IMR-90 (cell line): ENCODE measurements around the gene KIF20B. TPM values are rescaled to one million over a fixed set of nuclear protein-coding genes. Genes with fewer than 3 reads are reported as not detected.

Experiments
- ATAC-seq: fragments of 200-7000 bp; cut with Tn5 transposase; 2 replicates; pipeline ENCODE4 v1.9.1; 2020; ENCODE audit warnings: low read depth, mild to moderate bottlenecking, moderate library complexity
- BruUV-seq: library from RNA; stranded (reverse); fragments of 400-500 nt; replicated peaks from 2 replicates; lab custom pipeline; 2021; lab: Mats Ljungman, UMichigan
- CTCF ChIA-PET: fragments of 300-600 bp; formaldehyde crosslinking; extraction: SDS; loops from one replicate; lab custom pipeline; 2021; ENCODE audit warnings: antibody characterized with exemption; lab: Yijun Ruan, JAX
- POLR2A ChIA-PET: fragments of 300-600 bp; sonication (Branson Sonifier 250); formaldehyde crosslinking; loops from one replicate; lab custom pipeline; 2022; ENCODE audit warnings: antibody characterized with exemption; ENCODE audit not compliant: unreplicated experiment; lab: Charles Lee
- DNase-seq: peaks from one replicate; pipeline ENCODE4 v3.0.0; 2013
- H2AFZ ChIP-seq: replicated peaks from 2 replicates; pipeline ENCODE3; 2013; ENCODE audit warnings: low read length, mild to moderate bottlenecking; ENCODE audit not compliant: poor library complexity
- H2AK5ac ChIP-seq: 2 replicates; pipeline ENCODE4 v1.6.1; 2013; ENCODE audit warnings: low read depth, low read length, inconsistent platforms
- H2AK9ac ChIP-seq: replicated peaks from 2 replicates; pipeline ENCODE3; 2013; ENCODE audit warnings: mild to moderate bottlenecking, low read depth, low read length, moderate library complexity; ENCODE audit not compliant: poor library complexity
- H2BK120ac ChIP-seq: 2 replicates; pipeline ENCODE4 v1.6.1; 2013; ENCODE audit warnings: low read depth, low read length, inconsistent platforms
- H2BK15ac ChIP-seq: 3 replicates; pipeline ENCODE4 v1.6.1; 2013; ENCODE audit warnings: low read depth, low read length, inconsistent platforms
- H2BK20ac ChIP-seq: 2 replicates; pipeline ENCODE4 v1.6.1; 2013; ENCODE audit warnings: low read depth, mild to moderate bottlenecking, inconsistent platforms, low read length, moderate library complexity
- H2BK5ac ChIP-seq: 2 replicates; pipeline ENCODE4 v1.6.1; 2013; ENCODE audit warnings: mild to moderate bottlenecking, low read depth, low read length, inconsistent platforms; ENCODE audit not compliant: poor library complexity, severe bottlenecking
- H3K14ac ChIP-seq: replicated peaks from 2 replicates; pipeline ENCODE4 v1.6.1; 2013; ENCODE audit warnings: low read depth, low read length, inconsistent platforms
- H3K18ac ChIP-seq: 2 replicates; pipeline ENCODE4 v1.6.1; 2013; ENCODE audit warnings: low read depth, low read length, control low read depth
- H3K23ac ChIP-seq: 2 replicates; pipeline ENCODE4 v1.6.1; 2013; ENCODE audit warnings: low read depth, low read length, inconsistent platforms
- H3K27ac ChIP-seq: 2 replicates; pipeline ENCODE4 v1.5.1; 2013; ENCODE audit warnings: mild to moderate bottlenecking, control low read depth, low read length; ENCODE audit not compliant: insufficient read depth
- H3K27me3 ChIP-seq: 2 replicates; pipeline ENCODE4 v1.6.1; 2013; ENCODE audit warnings: low read length; ENCODE audit not compliant: control insufficient read depth, insufficient read depth
- H3K36me3 ChIP-seq: 2 replicates; pipeline ENCODE4 v1.6.1; 2013; ENCODE audit warnings: low read length, mixed read lengths; ENCODE audit not compliant: control insufficient read depth, insufficient read depth
- H3K4ac ChIP-seq: 2 replicates; pipeline ENCODE4 v1.6.1; 2013; ENCODE audit warnings: low read depth, low read length, inconsistent platforms
- H3K4me1 ChIP-seq: 2 replicates; pipeline ENCODE4 v1.6.1; 2013; ENCODE audit warnings: low read length, mixed read lengths; ENCODE audit not compliant: control insufficient read depth, insufficient read depth
- H3K4me2 ChIP-seq: 2 replicates; pipeline ENCODE4 v1.6.1; 2013; ENCODE audit warnings: low read depth, mild to moderate bottlenecking, control low read depth, low read length, moderate library complexity
- H3K4me3 ChIP-seq: 2 replicates; pipeline ENCODE4 v1.5.1; 2013; ENCODE audit warnings: low read depth, mild to moderate bottlenecking, control low read depth, low read length, moderate library complexity; ENCODE audit not compliant: insufficient read depth
- H3K56ac ChIP-seq: 2 replicates; pipeline ENCODE4 v1.6.1; 2013; ENCODE audit warnings: low read length, inconsistent platforms; ENCODE audit not compliant: insufficient read depth; ENCODE audit errors: extremely low read depth
- H3K79me1 ChIP-seq, 2 experiments: 2 replicates each; pipeline ENCODE4 v1.6.1; 2013; ENCODE audit warnings: low read length in 2 of 2, inconsistent platforms in 1 of 2, low read depth in 1 of 2
- H3K9ac ChIP-seq: 2 replicates; pipeline ENCODE4 v1.6.1; 2013; ENCODE audit warnings: low read depth, low read length, control low read depth
- H3K9me1 ChIP-seq: 2 replicates; pipeline ENCODE4 v1.6.1; 2013; ENCODE audit warnings: low read length, inconsistent platforms; ENCODE audit not compliant: insufficient read depth
- H3K9me3 ChIP-seq: 2 replicates; pipeline ENCODE4 v1.6.1; 2013; ENCODE audit warnings: low read length; ENCODE audit not compliant: control insufficient read depth, insufficient read depth
- H4K20me1 ChIP-seq: 2 replicates; pipeline ENCODE4 v1.6.1; 2013; ENCODE audit warnings: low read length, inconsistent platforms; ENCODE audit not compliant: insufficient read depth
- H4K5ac ChIP-seq: 2 replicates; pipeline ENCODE4 v1.6.1; 2013; ENCODE audit warnings: mild to moderate bottlenecking, low read depth, low read length, control low read depth
- H4K8ac ChIP-seq, 2 experiments: 2 replicates each; pipeline ENCODE4 v1.6.1; 2013; ENCODE audit warnings: low read depth in 2 of 2, low read length in 2 of 2, control low read depth in 1 of 2, inconsistent platforms in 1 of 2
- H4K91ac ChIP-seq: 2 replicates; pipeline ENCODE4 v1.6.1; 2013; ENCODE audit warnings: low read depth, low read length, inconsistent platforms; ENCODE audit not compliant: insufficient read depth
- BHLHE40 ChIP-seq: fragments of 150-350 bp; IDR thresholded peaks from 2 replicates; pipeline ENCODE4 v1.6.1; 2016; ENCODE audit warnings: mild to moderate bottlenecking, low read depth, low read length
- CEBPB ChIP-seq: IDR thresholded peaks from 2 replicates; pipeline ENCODE4 v1.6.1; 2012; ENCODE audit warnings: low read depth, low read length, improper control_type of control experiment
- MAFK ChIP-seq: IDR thresholded peaks from 2 replicates; pipeline ENCODE4 v1.6.1; 2012; ENCODE audit warnings: low read depth, low read length, improper control_type of control experiment
- MAZ ChIP-seq: IDR thresholded peaks from 2 replicates; pipeline ENCODE4 v1.6.1; 2012; ENCODE audit warnings: low read depth, mild to moderate bottlenecking, low read length, improper control_type of control experiment, moderate library complexity, borderline replicate concordance
- NFE2L2 ChIP-seq: fragments of 150-350 bp; IDR thresholded peaks from 2 replicates; pipeline ENCODE4 v1.6.1; 2016; ENCODE audit warnings: low read depth, mild to moderate bottlenecking, low read length
- RAD21 ChIP-seq: IDR thresholded peaks from 2 replicates; pipeline ENCODE4 v1.6.1; 2012; ENCODE audit warnings: low read length, improper control_type of control experiment
- RCOR1 ChIP-seq: IDR thresholded peaks from 2 replicates; pipeline ENCODE4 v1.6.1; 2012; ENCODE audit warnings: mild to moderate bottlenecking, low read length, improper control_type of control experiment; ENCODE audit not compliant: insufficient replicate concordance
- RFX5 ChIP-seq: IDR thresholded peaks from 2 replicates; pipeline ENCODE4 v1.8.0; 2012; ENCODE audit warnings: low read depth, mild to moderate bottlenecking, low read length, moderate library complexity
- SMC3 ChIP-seq: fragments of 150-350 bp; IDR thresholded peaks from 2 replicates; pipeline ENCODE4 v1.6.1; 2016; ENCODE audit warnings: low read depth, mild to moderate bottlenecking, antibody characterized with exemption, low read length, moderate library complexity
- WGBS, 2 experiments: methylation state at CpG; one replicate each; pipeline versions ENCODE4 v1.1.5 to v1.1.7; 2013; ENCODE audit warnings: missing lambda C conversion rate in 2 of 2; ENCODE audit not compliant: insufficient read length in 1 of 2; ENCODE audit errors: extremely low coverage in 2 of 2; 5-methylcytosine and 5-hydroxymethylcytosine counted together
- dilution Hi-C: fragments of 300-500 bp; cut with HindIII; formaldehyde crosslinking; loops from one replicate; pipeline ENCODE4 v1.14.3; 2018; ENCODE audit warnings: low sequenced_read_pairs; ENCODE audit not compliant: unreplicated experiment
- in situ Hi-C: fragments of 300-500 bp; cut with MboI; formaldehyde crosslinking; loops from 3 replicates; pipeline ENCODE4 v1.14.3; 2019; ENCODE audit warnings: low sequenced_read_pairs, inconsistent platforms, mixed read lengths
- intact Hi-C: fragments of 100-400 bp; cut with micrococcal nuclease; formaldehyde crosslinking; loops from 2 replicates; pipeline ENCODE4 v1.10.0; 2022
- polyA plus RNA-seq, 3 experiments: library from polyadenylated mRNA; depleted of rRNA; stranded (reverse); fragments of >200 nt; gene quantifications; 2 replicates each; pipeline ENCODE4 v1.2.3, GENCODE V29; 2012; ENCODE audit warnings: low replicate concordance in 1 of 3
- total RNA-seq: library from RNA; depleted of rRNA; stranded (reverse); fragments of >200 nt; gene quantifications from 2 replicates; pipeline ENCODE4 v1.2.3, GENCODE V29; 2012
- TF ChIP-seq, protein P1 (sequence below): conservative IDR thresholded peaks from 2 replicates; pipeline ENCODE4 v1.5.1; 2012; ENCODE audit warnings: mild to moderate bottlenecking, low read depth, low read length, improper control_type of control experiment
- TF ChIP-seq, protein P2 (sequence below): fragments of 150-350 bp; IDR thresholded peaks from 2 replicates; pipeline ENCODE4 v1.6.1; 2017; ENCODE audit warnings: mild to moderate bottlenecking, antibody characterized with exemption, low read length, low read depth

The KIF20B gene
- total and polyA plus RNA-seq, 2 of the 4 experiments (the other 2 are of a cell fraction): 3.1 to 23.5 TPM

DNA sequence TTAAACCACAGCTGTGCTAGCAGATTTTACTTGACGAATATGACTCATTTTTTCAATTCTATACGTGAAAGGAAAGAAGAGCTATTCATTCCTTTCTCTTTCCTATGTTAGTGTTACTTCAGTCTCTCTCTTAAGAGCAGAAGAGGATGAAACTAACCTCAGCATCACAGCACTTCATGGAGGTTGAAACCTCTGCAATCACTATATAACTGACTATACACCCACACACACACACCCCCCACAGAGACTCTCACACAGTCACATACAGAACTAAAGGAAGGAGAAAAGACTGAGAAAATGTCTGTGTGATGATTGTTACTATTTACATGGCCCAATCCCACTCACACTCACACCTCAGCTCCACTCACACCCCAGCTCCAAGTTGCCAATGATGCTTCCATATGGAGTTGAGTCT lies 104.2 kb downstream of the KIF20B start:
- Histone ChIP-seq H3K9ac (no peak overlapping the region), H3K18ac (no peak overlapping the region), H3K14ac (no peak overlapping the region), H4K8ac (no peak overlapping the region), H2BK120ac (no peak overlapping the region), H3K27ac (no peak overlapping the region), H2AFZ (no peak overlapping the region), H2BK15ac (no peak overlapping the region), H3K4me2 (no peak overlapping the region), H3K27me3 (peaks cover 10% of the 10 kb centered on the region), H3K36me3 (no peaks in the 10 kb centered on the region), H3K23ac (no peak overlapping the region), H2AK5ac (no peak overlapping the region), H2BK20ac (no peak overlapping the region), H2AK9ac (no peak overlapping the region), H4K20me1 (no peaks in the 10 kb centered on the region), H3K9me1 (peaks cover 2% of the 10 kb centered on the region), H3K56ac (no peak overlapping the region), H2BK5ac (no peak overlapping the region), H3K9me3 (no peaks in the 10 kb centered on the region), H3K4me1 (no peaks in the 10 kb centered on the region), H3K4ac (no peak overlapping the region), H3K79me1 (no peaks in the 10 kb centered on the region), H4K91ac (no peak overlapping the region), H3K4me3 (no peak overlapping the region), H4K5ac (no peak overlapping the region)
- POLR2A ChIA-PET: no interaction called here
- intact Hi-C loops: no loop called here
- dilution Hi-C loops: no loop called here
- no CpG with 5 or more reads among the region's 2 CpGs for WGBS, 2 experiments
- CTCF ChIA-PET: no interaction called here
- in situ Hi-C loops: no loop called here
- ATAC-seq (no peak), DNase-seq (no peak)
- TF ChIP-seq CEBPB: no peak
- no peak for TF ChIP-seq RCOR1
- TF ChIP-seq RFX5: no peak
- TF ChIP-seq, protein P1, sequence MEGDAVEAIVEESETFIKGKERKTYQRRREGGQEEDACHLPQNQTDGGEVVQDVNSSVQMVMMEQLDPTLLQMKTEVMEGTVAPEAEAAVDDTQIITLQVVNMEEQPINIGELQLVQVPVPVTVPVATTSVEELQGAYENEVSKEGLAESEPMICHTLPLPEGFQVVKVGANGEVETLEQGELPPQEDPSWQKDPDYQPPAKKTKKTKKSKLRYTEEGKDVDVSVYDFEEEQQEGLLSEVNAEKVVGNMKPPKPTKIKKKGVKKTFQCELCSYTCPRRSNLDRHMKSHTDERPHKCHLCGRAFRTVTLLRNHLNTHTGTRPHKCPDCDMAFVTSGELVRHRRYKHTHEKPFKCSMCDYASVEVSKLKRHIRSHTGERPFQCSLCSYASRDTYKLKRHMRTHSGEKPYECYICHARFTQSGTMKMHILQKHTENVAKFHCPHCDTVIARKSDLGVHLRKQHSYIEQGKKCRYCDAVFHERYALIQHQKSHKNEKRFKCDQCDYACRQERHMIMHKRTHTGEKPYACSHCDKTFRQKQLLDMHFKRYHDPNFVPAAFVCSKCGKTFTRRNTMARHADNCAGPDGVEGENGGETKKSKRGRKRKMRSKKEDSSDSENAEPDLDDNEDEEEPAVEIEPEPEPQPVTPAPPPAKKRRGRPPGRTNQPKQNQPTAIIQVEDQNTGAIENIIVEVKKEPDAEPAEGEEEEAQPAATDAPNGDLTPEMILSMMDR: no peak
- TF ChIP-seq MAFK: no peak
- no peak for TF ChIP-seq NFE2L2
- no peak for TF ChIP-seq BHLHE40
- no peak for TF ChIP-seq SMC3
- TF ChIP-seq RAD21: no peak
- TF ChIP-seq MAZ: no peak
- TF ChIP-seq, protein P2, sequence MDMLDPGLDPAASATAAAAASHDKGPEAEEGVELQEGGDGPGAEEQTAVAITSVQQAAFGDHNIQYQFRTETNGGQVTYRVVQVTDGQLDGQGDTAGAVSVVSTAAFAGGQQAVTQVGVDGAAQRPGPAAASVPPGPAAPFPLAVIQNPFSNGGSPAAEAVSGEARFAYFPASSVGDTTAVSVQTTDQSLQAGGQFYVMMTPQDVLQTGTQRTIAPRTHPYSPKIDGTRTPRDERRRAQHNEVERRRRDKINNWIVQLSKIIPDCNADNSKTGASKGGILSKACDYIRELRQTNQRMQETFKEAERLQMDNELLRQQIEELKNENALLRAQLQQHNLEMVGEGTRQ: no peak
- no TSS peak for BruUV-seq
